Right ventricle myocardium superior (tissue), 1 donor: ENCODE measurements around the gene MTUS2. TPM values are rescaled to one million over a fixed set of nuclear protein-coding genes. Genes with fewer than 3 reads are reported as not detected.
"Not testable (repeated sequence)": the region's sequence is repeated elsewhere in the genome, so short reads cannot be mapped to it uniquely, and the experiment has no call there.

Experiments
- ATAC-seq: fragments of 200-7000 bp; cut with Tn5 transposase; one replicate; pipeline ENCODE4 v1.9.1; 2020; ENCODE audit warnings: mild to moderate bottlenecking; ENCODE audit not compliant: poor library complexity
- DNase-seq: peaks from one replicate; pipeline ENCODE4 v3.0.0-alpha.2; 2020
- intact Hi-C: fragments of 100-400 bp; cut with DNase I; formaldehyde crosslinking; loops from one replicate; pipeline ENCODE4 v1.11.2; 2022
- total RNA-seq: library from RNA; stranded (reverse); fragmentation: NEBNext Ultra II Directional; extraction: Animal tissue kit (Norgen Biotek cat#: 25700); gene quantifications from one replicate; pipeline ENCODE4 v1.2.1, GENCODE V29; 2021
- donor health status: DM: no; HTN: yes; CAD: no; lungs with severe emphysema.

MTUS2 gene
- total RNA-seq, 1 donor from 2014 or later: 118 TPM

DNA sequence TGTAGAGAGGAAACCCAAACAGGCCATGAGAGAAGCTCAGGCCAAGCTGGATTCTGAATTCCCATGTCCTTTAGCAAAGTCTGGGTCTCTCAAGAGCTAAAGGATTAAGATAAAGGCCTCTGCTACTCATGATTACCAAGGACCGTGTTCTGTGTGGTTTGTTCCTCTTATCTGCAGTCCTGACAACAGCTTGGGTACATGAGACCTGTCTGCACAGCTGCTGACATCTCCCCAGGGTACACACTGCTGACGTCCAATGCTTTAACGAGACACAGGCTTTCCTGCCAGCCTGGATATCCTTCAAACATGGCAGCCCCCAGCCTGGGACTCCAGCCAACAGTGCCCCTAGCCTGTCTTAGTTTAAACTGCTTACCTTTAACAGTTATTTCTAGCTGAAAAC, 564.3 kb downstream of the MTUS2 start:
- peak; percentile 53 for DNase-seq

DNA sequence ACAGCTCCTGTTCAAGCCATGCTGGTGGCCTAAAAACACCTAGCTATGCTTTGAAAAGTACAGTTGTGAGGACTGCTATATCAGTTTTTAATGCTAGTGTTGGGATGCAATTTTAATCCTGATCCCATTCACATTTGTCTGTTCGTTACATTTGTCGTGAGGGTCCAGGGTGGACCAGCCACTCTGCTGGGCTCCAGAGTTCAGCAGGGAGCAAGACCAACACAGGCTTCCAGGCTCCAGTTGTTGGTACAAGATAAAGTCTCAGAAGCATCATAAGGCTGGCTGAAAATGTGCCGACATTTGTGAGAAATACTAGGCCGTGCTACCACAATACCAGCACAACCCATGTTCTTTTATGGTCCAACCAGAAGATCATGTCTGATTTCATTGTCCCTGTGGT, 564.7 kb downstream of the MTUS2 start:
- intact Hi-C loops: no loop called here
- no peak for DNase-seq
- ATAC-seq: peak; percentile 9

More for the DNA sequence above, 564.3 kb downstream of the MTUS2 start:
- intact Hi-C loops: no loop called here
- peak; percentile 95 for ATAC-seq

GRCh38 chr13:29386246-29386645, 566.1 kb downstream of the MTUS2 start:
- no peak for DNase-seq
- ATAC-seq: no peak
- intact Hi-C loops: no loop called here

DNA sequence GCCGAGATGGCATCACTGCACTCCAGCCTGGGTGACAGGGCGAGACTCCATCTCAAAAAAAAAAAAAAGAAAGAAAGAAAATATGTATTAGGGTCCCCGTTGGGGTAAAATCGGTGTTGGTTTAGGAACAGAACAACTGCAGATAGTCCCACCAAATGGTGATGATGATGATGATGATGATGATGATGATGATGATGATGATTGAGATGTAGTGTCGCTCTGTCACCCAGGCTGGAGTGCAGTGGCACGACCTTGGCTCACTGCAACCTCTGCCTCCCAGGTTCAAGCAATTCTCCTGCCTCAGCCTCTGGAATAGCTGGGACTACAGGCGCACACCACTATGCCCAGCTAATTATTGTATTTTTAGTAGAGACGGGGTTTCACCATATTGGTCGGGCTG, 570.5 kb downstream of the MTUS2 start:
- not testable (repeated sequence) for DNase-seq, ATAC-seq

DNA sequence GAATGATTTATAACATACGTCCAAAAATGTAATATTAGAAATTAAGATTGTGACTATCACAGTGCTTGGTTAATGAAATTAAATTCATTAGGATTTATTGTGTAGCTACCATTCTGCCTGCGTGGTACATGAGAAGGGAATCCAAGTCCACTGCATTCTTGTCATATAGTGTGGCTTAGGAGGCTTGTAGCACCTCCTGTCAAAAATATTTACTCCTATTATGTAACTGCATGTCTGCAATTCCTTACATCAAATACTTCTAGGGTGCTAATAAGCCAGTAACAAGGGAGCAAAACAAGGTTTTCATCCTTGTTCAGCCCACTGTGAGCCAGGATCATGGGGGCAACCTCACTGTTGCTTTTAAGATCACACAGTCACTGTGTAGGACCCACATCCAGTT, 576.3 kb downstream of the MTUS2 start:
- ATAC-seq: no peak
- no peak for DNase-seq
- intact Hi-C loops: no loop called here

More for the DNA sequence above, 570.5 kb downstream of the MTUS2 start:
- intact Hi-C loops: not testable (repeated sequence)

- DNase-seq: no peak
- intact Hi-C loops: no loop called here
- ATAC-seq: no peak
Observed at GRCh38 chr13:29397265-29397664, 577.1 kb downstream of the MTUS2 start.

GRCh38 chr13:29402166-29402636, 582.1 kb downstream of the MTUS2 start:
- ATAC-seq (no peak), DNase-seq (no peak)
- intact Hi-C loops: no loop called here

- intact Hi-C loops: no loop called here
- DNase-seq (no peak), ATAC-seq (no peak)
Observed at GRCh38 chr13:29405401-29405800, 585.3 kb downstream of the MTUS2 start.

DNA sequence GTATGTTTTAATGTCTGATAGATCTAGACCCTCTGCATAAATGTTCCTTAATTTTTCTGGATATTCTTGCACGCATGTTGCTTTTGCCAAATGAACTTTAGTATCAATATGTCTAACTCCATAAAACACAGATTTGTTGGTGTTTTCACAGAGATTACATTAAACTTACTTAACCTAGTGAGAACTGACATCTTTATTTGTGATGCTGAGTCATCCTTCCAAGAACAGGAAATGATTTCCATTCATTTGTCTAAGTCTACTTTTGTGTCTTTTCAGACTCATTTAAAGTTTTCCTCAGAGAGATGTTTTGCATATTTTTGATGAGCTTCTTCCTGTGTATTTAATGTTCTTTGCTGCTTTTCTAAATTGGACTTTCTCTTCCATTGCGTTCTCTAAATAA, 591.3 kb downstream of the MTUS2 start:
- intact Hi-C loops: no loop called here
- DNase-seq (no peak), ATAC-seq (no peak)

GRCh38 chr13:29418026-29418425, 597.9 kb downstream of the MTUS2 start:
- ATAC-seq (no peak), DNase-seq (no peak)
- intact Hi-C loops: no loop called here

- no peak for ATAC-seq
- DNase-seq: no peak
- intact Hi-C loops: no loop called here
Observed at GRCh38 chr13:29421118-29421517, 601.0 kb downstream of the MTUS2 start.

DNA sequence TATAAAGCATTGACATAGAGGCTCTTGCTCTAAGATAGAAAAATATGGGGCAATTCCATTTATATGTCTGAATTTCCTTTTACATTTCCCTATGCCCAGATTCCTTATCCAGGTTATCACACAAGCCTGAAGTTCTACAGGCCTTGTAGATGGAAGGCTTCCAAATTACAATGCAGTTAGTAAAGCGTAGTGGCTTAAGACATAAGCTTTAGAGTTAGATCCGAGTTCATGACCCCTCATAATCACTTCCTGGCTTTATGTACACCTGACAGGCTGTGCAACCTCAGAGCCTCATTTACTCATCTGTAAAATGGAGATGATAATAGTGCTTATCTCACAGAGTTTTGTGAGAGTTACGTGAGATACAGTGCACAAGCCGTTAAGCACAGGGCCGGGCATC, 601.9 kb downstream of the MTUS2 start:
- DNase-seq (no peak), ATAC-seq (no peak)
- intact Hi-C loops: no loop called here

GRCh38 chr13:29423050-29423449, 602.9 kb downstream of the MTUS2 start:
- DNase-seq: no peak
- intact Hi-C loops: no loop called here
- ATAC-seq: no peak

- intact Hi-C loops: no loop called here
- DNase-seq: no peak
- no peak for ATAC-seq
Observed at GRCh38 chr13:29427937-29428309, 607.8 kb downstream of the MTUS2 start.

DNA sequence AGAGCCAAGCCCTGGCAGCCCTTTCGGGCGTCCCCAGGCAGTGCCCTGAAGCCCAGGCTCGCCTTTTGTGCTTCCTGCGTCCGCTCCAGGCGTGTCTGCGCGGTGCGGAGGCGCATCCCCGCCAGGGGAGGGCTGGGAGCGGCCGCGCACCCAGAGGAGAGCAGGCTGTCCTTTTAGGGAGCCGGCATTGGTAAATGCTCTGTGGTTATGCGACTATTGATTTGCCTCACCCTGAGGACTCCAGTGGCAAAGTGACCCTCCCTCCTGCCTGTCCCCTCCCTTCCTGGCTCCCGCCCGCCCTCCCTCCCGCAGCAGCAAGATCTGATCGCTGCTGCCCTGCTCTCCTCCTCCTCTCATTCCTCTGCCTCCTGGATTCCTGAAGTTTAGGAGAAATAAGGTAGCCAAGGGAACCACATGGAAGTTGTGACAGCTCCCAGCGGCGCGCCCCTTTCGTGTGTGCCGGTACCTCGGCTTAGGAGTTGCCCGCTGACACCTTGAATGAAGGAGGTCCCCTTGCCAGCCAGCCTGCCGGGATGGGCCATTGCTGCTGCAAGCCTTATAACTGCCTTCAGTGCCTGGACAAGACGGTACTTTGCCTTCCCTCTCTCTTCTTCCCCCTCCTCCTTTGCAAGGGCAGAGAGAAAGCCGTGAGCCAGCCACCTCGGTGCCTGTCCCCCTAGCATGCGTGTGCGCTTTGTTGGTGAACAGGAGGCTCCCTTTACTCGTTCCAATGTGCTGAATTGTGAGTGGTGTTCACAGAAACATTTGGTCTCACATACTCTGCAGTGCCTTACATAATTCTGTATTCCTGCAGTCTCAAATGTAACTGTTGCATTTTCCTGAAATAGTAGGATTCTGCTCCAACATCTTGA, 608.4 kb downstream of the MTUS2 start:
- ATAC-seq (peak; percentile 93), DNase-seq (peak; percentile 69)
- intact Hi-C loops: no loop called here

- ATAC-seq (no peak), DNase-seq (no peak)
- intact Hi-C loops: no loop called here
Observed at GRCh38 chr13:29429286-29429900, 609.3 kb downstream of the MTUS2 start.

DNA sequence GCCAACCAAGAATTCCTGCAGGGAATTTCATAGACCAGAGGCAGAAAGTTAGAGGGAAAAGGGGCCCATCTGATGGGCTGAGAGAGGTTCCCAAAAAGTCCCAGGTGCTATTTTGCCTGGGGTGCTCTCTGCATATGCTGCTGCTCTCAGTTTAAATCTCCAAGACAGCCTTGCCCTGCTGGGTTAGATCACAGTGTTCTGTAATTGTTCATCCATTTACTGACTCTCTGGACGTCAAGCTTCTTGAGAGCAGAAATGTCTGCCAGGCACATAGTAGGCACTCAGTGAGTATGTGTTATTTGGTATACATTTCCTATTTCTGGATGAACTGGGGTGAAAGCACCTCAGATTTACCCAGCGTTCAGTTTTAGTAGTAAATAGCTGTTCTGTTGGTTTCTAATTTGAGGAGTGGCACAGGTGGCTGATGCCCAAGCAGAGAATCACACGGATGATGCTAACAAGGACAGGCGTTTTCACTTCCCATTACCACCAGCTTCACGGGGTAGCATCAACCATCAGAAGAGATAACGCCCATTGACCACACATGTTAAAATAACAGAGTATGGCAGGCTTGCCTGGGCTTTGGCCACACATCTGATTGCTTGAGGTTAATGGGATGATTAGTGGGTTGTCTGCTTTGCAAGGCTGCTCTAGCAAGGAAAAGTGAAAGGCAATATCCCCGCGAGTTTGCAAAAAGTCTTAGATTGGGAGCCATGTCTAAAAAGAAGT, 614.2 kb downstream of the MTUS2 start:
- ATAC-seq (no peak), DNase-seq (no peak)
- intact Hi-C loops: no loop called here

GRCh38 chr13:29435125-29435911, 615.2 kb downstream of the MTUS2 start:
- ATAC-seq (peak; percentile 85), DNase-seq (no peak)
- intact Hi-C loops: no loop called here

- intact Hi-C loops: no loop called here
- no peak for ATAC-seq
Observed at GRCh38 chr13:29436291-29436690, 616.2 kb downstream of the MTUS2 start.

More at GRCh38 chr13:29436291-29436690, 616.2 kb downstream of the MTUS2 start:
- DNase-seq: no peak
